ENCODE results near the gene CFAP58.

DNA sequence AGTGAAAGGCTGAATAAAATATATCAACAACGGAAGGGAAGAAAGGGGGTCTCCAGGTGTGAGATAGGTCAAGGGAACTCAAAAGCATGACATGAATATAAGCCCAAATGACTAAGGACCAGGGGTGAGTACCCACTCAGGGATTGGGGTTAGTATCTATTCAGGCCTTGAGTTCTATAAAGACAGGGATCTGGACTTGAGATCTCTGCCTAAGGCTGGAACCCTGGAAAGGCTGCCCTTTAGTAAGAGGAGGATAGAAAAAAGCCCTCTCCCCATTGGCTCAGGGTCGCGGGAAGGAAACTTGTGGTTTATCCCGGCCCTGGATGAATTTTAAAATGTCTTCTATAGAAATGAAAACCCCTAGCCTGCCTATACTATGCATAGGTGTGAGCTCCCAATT lies 13.0 kb upstream of the CFAP58 start:
- TF ChIP-seq CTCF (IDR thresholded peaks at IDR 0.05) (no peak), POLR2A (IDR thresholded peaks at IDR 0.05) (no peak)
